K562 (cell line): Measurements from ENCODE around the gene TBC1D32.

Experiments
- CHCHD3 ChIP-seq: fragments of 250-450 bp; sonication (Bioruptor Pico); IDR thresholded peaks from 2 replicates; pipeline ENCODE4 v2.1.2; 2022; ENCODE audit warnings: mild to moderate bottlenecking
- GABPA ChIP-seq: fragments of 200-800 bp; sonication (Bioruptor generic); conservative IDR thresholded peaks from 2 replicates; pipeline ENCODE4 v1.6.1; 2016; ENCODE audit warnings: low read depth, missing genetic modification characterization, missing compliant biosample characterization
- PML ChIP-seq: IDR thresholded peaks from 2 replicates; pipeline ENCODE4 v1.6.1; 2012; ENCODE audit warnings: low read length, inconsistent platforms
- POLR2A ChIP-seq: fragments of 450-650 bp; conservative IDR thresholded peaks from 2 replicates; pipeline ENCODE4 v1.6.1; 2016
- SAFB2 ChIP-seq: fragments of 200-400 bp; formaldehyde crosslinking; IDR thresholded peaks from 2 replicates; pipeline ENCODE4 v1.6.1; 2018; ENCODE audit warnings: borderline replicate concordance, low read length, low read depth, moderate library complexity; ENCODE audit not compliant: severe bottlenecking
- SIN3A ChIP-seq, 2 experiments: fragments of 150-350 bp in 1 of 2; IDR thresholded peaks; 2 replicates each; pipeline ENCODE4 v1.6.1; 2011 to 2016; ENCODE audit warnings: borderline replicate concordance in 2 of 2, low read depth in 2 of 2, low read length in 2 of 2, mild to moderate bottlenecking in 2 of 2, moderate library complexity in 2 of 2; ENCODE audit not compliant: control insufficient read depth in 1 of 2
- ZNF274 ChIP-seq: IDR thresholded peaks from 2 replicates; pipeline ENCODE4 v1.6.1; 2011; ENCODE audit warnings: low read depth, mild to moderate bottlenecking, low read length, moderate library complexity, borderline replicate concordance
- ZNF324 ChIP-seq: fragments of 250-450 bp; sonication (Bioruptor Pico); IDR thresholded peaks from 2 replicates; pipeline ENCODE4 v1.4.0; 2020; ENCODE audit warnings: mild to moderate bottlenecking
- ZNF449 ChIP-seq: fragments of 250-450 bp; sonication (Bioruptor Pico); IDR thresholded peaks from 2 replicates; pipeline ENCODE4 v1.8.0; 2022; ENCODE audit warnings: moderate library complexity, mild to moderate bottlenecking, inconsistent platforms

- TF ChIP-seq SIN3A (IDR thresholded peaks at IDR 0.05; ENCODE audit: borderline replicate concordance in 2 of 2, control insufficient read depth in 1 of 2, low read depth in 2 of 2, low read length in 2 of 2) (no peak), GABPA (no peak), PML (no peak), ZNF274 (no peak), ZNF449 (CRISPR knock-in tag) (no peak), ZNF324 (no peak), CHCHD3 (CRISPR knock-in tag) (no peak), SAFB2 (no peak), POLR2A (no peak)
These were observed 111.1 kb downstream of the TBC1D32 start for GRCh38 chr6:121223212-121223611.
